PC-3 (cell line): Measurements from ENCODE around the gene CUL4A. TPM values are rescaled to one million over a fixed set of nuclear protein-coding genes. Genes with fewer than 3 reads are reported as not detected.

Source experiments
- ATAC-seq: fragments of 200-7000 bp; cut with Tn5 transposase; 2 replicates; pipeline ENCODE4 v1.9.1; 2020; ENCODE audit warnings: mild to moderate bottlenecking, moderate library complexity
- BruUV-seq: library from RNA; stranded (reverse); fragments of 400-500 nt; replicated peaks from 2 replicates; lab custom pipeline; 2021; lab: Mats Ljungman, UMichigan
- CTCF ChIA-PET: fragments of 300-600 bp; sonication (Branson Sonifier 250); formaldehyde crosslinking; loops from one replicate; lab custom pipeline; 2022; ENCODE audit warnings: antibody characterized with exemption; lab: Charles Lee
- POLR2A ChIA-PET: fragments of 300-600 bp; sonication (Branson Sonifier 250); formaldehyde crosslinking; loops from one replicate; lab custom pipeline; 2022; ENCODE audit warnings: antibody characterized with exemption; ENCODE audit not compliant: unreplicated experiment; lab: Charles Lee
- DNase-seq: peaks from one replicate; pipeline ENCODE4 v3.0.0-alpha.2; 2015
- H2AFZ ChIP-seq: fragments of 300-600 bp; sonication (generic); 2 replicates; pipeline ENCODE4 v1.6.0; 2016; ENCODE audit warnings: antibody characterized with exemption, low read length
- H3F3A ChIP-seq: fragments of 300-600 bp; sonication (generic); one replicate; pipeline ENCODE4 v1.6.0; 2017; ENCODE audit warnings: antibody characterized with exemption, low read length, control low read depth, mild to moderate bottlenecking; ENCODE audit not compliant: unreplicated experiment
- H3K27ac ChIP-seq: fragments of 300-600 bp; sonication (generic); 2 replicates; pipeline ENCODE4 v1.5.1; 2016; ENCODE audit warnings: mild to moderate bottlenecking, low read length
- H3K27me3 ChIP-seq: fragments of 300-600 bp; sonication (generic); 2 replicates; pipeline ENCODE4 v1.6.1; 2016; ENCODE audit warnings: low read length, mixed read lengths
- H3K36me3 ChIP-seq: fragments of 300-600 bp; sonication (generic); 2 replicates; pipeline ENCODE4 v1.6.1; 2016; ENCODE audit warnings: low read depth, mixed run types, low read length, mixed read lengths
- H3K4me1 ChIP-seq: fragments of 300-600 bp; sonication (generic); 2 replicates; pipeline ENCODE4 v1.5.1; 2016; ENCODE audit warnings: low read length; ENCODE audit not compliant: insufficient read depth
- H3K4me2 ChIP-seq: fragments of 300-600 bp; sonication (generic); 2 replicates; pipeline ENCODE4 v1.6.0; 2016; ENCODE audit warnings: low read length
- H3K4me3 ChIP-seq: fragments of 300-600 bp; sonication (generic); 2 replicates; pipeline ENCODE4 v1.5.1; 2016; ENCODE audit warnings: mild to moderate bottlenecking, low read length, mixed read lengths
- H3K79me2 ChIP-seq: fragments of 300-600 bp; sonication (generic); 2 replicates; pipeline ENCODE4 v1.6.1; 2017; ENCODE audit warnings: low read length, mixed read lengths
- H3K9ac ChIP-seq: fragments of 300-600 bp; sonication (generic); 2 replicates; pipeline ENCODE4 v1.6.0; 2016; ENCODE audit warnings: mild to moderate bottlenecking, low read length
- H3K9me2 ChIP-seq: fragments of 300-600 bp; sonication (generic); replicated peaks from 2 replicates; pipeline ENCODE4 v1.6.1; 2016; ENCODE audit warnings: mixed run types, low read length, mixed read lengths
- H3K9me3 ChIP-seq: fragments of 300-600 bp; sonication (generic); 2 replicates; pipeline ENCODE4 v1.6.1; 2016; ENCODE audit warnings: low read length, mixed read lengths
- H4K20me1 ChIP-seq: fragments of 300-600 bp; sonication (generic); 2 replicates; pipeline ENCODE4 v1.6.1; 2016; ENCODE audit warnings: low read length, mixed read lengths
- EZH2 ChIP-seq: fragments of 300-600 bp; sonication (generic); IDR thresholded peaks from one replicate; pipeline ENCODE4 v1.6.1; 2017; ENCODE audit warnings: antibody characterized with exemption, mild to moderate bottlenecking, low read length; ENCODE audit not compliant: unreplicated experiment
- EZH2phosphoT487 ChIP-seq: fragments of 300-600 bp; sonication (generic); IDR thresholded peaks from 2 replicates; pipeline ENCODE4 v1.6.1; 2018; ENCODE audit warnings: mild to moderate bottlenecking, antibody characterized with exemption, low read length, borderline replicate concordance
- intact Hi-C: fragments of 100-400 bp; cut with micrococcal nuclease; formaldehyde crosslinking; loops from 2 replicates; pipeline ENCODE4 v1.9.0; 2023
- total RNA-seq: library from RNA; depleted of rRNA; stranded (reverse); fragments of >200 nt; gene quantifications from 2 replicates; pipeline ENCODE4 v1.2.3, GENCODE V29; 2014
- TF ChIP-seq, protein P1 (sequence below): fragments of 300-600 bp; sonication (generic); conservative IDR thresholded peaks from 2 replicates; pipeline ENCODE4 v1.5.1; 2017; ENCODE audit warnings: antibody characterized with exemption, low read depth, mild to moderate bottlenecking, low read length

The CUL4A gene
- total RNA-seq, 1 experiment from 2014 or later = 82.4 TPM

DNA sequence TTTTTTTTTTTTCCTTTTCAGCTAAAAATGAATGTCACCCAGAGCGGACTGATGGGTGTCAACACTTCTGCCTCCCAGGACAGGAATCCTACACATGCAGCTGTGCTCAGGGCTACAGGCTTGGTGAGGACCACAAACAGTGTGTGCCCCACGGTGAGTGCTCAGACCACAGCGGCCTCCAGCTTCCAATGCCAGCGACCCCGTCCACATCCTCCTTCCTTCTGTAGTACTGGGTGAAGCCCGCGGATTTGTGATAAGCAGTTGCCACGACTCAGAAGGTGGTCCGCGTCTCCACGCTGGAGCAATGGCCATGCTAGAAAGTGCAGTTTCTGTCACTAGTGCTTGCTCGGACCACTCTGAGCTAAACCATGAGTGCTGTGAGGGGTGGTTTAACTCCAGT is 44.9 kb upstream of the CUL4A start:
- CTCF ChIA-PET = no interaction called here
- BruUV-seq = no TSS peak

DNA sequence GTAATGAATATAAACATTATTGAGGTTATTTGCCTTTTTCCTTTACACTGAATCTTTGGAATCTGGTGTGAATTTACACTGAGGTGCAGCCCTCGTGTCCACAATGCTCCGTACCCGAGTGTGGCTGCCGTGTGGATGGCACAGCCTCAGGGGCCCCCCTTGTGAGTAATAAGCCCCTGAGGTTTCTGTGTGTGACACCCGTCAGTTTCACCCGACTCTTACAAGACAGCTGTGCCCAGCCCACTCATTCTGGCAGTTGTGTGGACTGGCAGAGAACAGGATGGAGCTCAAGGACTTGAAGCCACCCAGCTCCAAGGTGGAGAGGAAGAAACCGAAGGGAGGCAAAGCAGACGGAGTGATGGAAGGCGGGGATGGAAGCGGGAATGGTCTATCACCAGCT is 43.1 kb upstream of the CUL4A start:
- no peaks in the 10 kb centered on the region for H3K79me2 ChIP-seq
- POLR2A ChIA-PET = interaction anchor here (0.6 kb wide), 1 partner anchor 8 kb away, joined by 7 read pairs; no protein-coding TSS in a partner anchor
- H3K27me3 ChIP-seq = no peaks in the 10 kb centered on the region
- DNase-seq = no peak
- H3K4me3 ChIP-seq = no peak overlapping the region
- H3F3A ChIP-seq = no peaks in the 10 kb centered on the region
- H3K27ac ChIP-seq = no peak overlapping the region
- no peak overlapping the region for H3K4me2 ChIP-seq
- no peaks in the 10 kb centered on the region for H4K20me1 ChIP-seq
- H2AFZ ChIP-seq = no peak overlapping the region
- no peaks in the 10 kb centered on the region for H3K36me3 ChIP-seq
- no peak for ATAC-seq
- no peaks in the 10 kb centered on the region for H3K4me1 ChIP-seq
- intact Hi-C loops = no loop called here
- H3K9me3 ChIP-seq = no peaks in the 10 kb centered on the region
- TF ChIP-seq EZH2phosphoT487 = no peak
- TF ChIP-seq EZH2 = no peak
- TF ChIP-seq, protein P1, sequence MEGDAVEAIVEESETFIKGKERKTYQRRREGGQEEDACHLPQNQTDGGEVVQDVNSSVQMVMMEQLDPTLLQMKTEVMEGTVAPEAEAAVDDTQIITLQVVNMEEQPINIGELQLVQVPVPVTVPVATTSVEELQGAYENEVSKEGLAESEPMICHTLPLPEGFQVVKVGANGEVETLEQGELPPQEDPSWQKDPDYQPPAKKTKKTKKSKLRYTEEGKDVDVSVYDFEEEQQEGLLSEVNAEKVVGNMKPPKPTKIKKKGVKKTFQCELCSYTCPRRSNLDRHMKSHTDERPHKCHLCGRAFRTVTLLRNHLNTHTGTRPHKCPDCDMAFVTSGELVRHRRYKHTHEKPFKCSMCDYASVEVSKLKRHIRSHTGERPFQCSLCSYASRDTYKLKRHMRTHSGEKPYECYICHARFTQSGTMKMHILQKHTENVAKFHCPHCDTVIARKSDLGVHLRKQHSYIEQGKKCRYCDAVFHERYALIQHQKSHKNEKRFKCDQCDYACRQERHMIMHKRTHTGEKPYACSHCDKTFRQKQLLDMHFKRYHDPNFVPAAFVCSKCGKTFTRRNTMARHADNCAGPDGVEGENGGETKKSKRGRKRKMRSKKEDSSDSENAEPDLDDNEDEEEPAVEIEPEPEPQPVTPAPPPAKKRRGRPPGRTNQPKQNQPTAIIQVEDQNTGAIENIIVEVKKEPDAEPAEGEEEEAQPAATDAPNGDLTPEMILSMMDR = no peak
- CTCF ChIA-PET = no interaction called here
- BruUV-seq = no TSS peak
- H3K9ac ChIP-seq = no peak overlapping the region
- H3K9me2 ChIP-seq = no peaks in the 10 kb centered on the region

More for the DNA sequence above, 44.9 kb upstream of the CUL4A start:
- H3K4me2 ChIP-seq = no peak overlapping the region
- no peaks in the 10 kb centered on the region for H3K79me2 ChIP-seq
- no peak overlapping the region for H3K27ac ChIP-seq
- H3K9me2 ChIP-seq = no peaks in the 10 kb centered on the region
- H3K4me3 ChIP-seq = no peak overlapping the region
- no peak overlapping the region for H3K9ac ChIP-seq
- TF ChIP-seq EZH2phosphoT487 = no peak
- TF ChIP-seq, protein P1 = no peak
- no peak for TF ChIP-seq EZH2
- H3F3A ChIP-seq = no peaks in the 10 kb centered on the region
- no peaks in the 10 kb centered on the region for H4K20me1 ChIP-seq
- no peaks in the 10 kb centered on the region for H3K4me1 ChIP-seq
- H2AFZ ChIP-seq = no peak overlapping the region
- no peaks in the 10 kb centered on the region for H3K9me3 ChIP-seq
- intact Hi-C loops = no loop called here
- POLR2A ChIA-PET = no interaction called here
- DNase-seq = no peak
- H3K36me3 ChIP-seq = no peaks in the 10 kb centered on the region
- H3K27me3 ChIP-seq = no peaks in the 10 kb centered on the region
- ATAC-seq = no peak

DNA sequence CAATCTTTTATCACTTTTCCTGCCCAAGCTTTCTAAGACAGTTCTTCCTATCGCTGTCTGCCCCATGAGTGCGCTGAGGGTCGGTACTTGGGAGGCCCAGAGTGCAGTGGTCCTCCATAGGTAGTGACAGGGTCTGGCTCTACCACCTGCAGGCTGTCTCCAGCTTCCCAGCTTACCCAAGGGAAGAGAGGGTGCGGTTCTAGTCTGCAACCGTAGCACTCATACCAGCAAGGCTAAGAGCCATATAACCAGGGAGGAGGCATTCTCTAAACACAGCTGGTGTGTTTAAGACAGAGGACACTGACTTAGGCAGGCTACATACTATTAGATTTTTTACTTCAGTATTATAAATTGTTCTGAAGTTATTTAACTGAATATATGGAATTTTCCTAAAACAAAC is 42.7 kb upstream of the CUL4A start:
- Histone ChIP-seq H3K9me3 (no peaks in the 10 kb centered on the region), H4K20me1 (no peaks in the 10 kb centered on the region), H3K79me2 (no peaks in the 10 kb centered on the region), H3K4me1 (no peaks in the 10 kb centered on the region), H3F3A (no peaks in the 10 kb centered on the region), H3K4me2 (no peak overlapping the region), H3K9me2 (no peaks in the 10 kb centered on the region), H3K27ac (no peak overlapping the region), H3K36me3 (no peaks in the 10 kb centered on the region), H2AFZ (no peak overlapping the region), H3K27me3 (no peaks in the 10 kb centered on the region), H3K4me3 (no peak overlapping the region), H3K9ac (no peak overlapping the region)
- intact Hi-C loops = no loop called here
- DNase-seq (no peak), ATAC-seq (no peak)
- no TSS peak for BruUV-seq
- POLR2A ChIA-PET = no interaction called here
- TF ChIP-seq, protein P1 = no peak
- TF ChIP-seq EZH2phosphoT487 (no peak), EZH2 (no peak)
- CTCF ChIA-PET = no interaction called here
